SU-DHL-6 (cell line): ENCODE data around the gene ATMIN.

Source experiments
- EZH2phosphoT487 ChIP-seq: fragments of 200-600 bp; sonication (generic), shearing (Covaris generic); conservative IDR thresholded peaks from 2 replicates; pipeline ENCODE4 v1.6.1; 2018; ENCODE audit warnings: mild to moderate bottlenecking, antibody characterized with exemption, low read length, moderate library complexity, mixed read lengths
- TF ChIP-seq, protein P1 (sequence below): fragments of 200-600 bp; sonication (generic); IDR thresholded peaks from one replicate; pipeline ENCODE4 v1.5.1; 2017; ENCODE audit warnings: antibody characterized with exemption, mild to moderate bottlenecking, low read length, moderate library complexity; ENCODE audit not compliant: insufficient read depth, poor library complexity, severe bottlenecking

DNA sequence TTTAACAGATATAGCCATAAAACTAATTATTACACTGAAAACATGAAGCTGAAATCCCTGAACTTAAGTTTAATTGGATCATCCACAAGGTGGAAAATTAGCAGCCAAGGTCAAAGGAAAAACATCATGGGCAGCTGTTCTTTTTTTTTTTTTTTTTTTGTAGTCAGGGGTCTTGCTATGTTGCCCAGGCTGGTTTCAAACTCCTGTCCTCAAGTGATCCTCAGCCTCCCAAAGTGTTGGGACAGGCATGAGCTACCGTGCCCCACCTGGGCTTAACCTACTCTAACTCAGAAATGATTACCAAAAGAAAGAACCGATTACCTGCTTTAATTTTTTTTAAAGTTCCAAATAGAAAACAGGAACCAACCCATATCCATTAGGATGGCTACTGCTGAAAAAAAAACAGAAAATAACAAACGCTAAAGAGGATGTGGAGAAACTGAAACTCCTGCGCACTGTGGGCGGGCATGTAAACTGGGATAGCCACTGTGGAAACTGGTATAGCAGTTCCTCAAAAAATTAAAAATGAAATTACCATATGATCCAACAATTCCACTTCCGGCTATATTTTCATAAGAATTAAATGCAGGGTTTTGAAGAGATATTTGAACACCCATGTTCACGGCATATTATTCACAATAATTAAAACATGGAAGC, 37.5 kb upstream of the ATMIN start:
- TF ChIP-seq, protein P1, sequence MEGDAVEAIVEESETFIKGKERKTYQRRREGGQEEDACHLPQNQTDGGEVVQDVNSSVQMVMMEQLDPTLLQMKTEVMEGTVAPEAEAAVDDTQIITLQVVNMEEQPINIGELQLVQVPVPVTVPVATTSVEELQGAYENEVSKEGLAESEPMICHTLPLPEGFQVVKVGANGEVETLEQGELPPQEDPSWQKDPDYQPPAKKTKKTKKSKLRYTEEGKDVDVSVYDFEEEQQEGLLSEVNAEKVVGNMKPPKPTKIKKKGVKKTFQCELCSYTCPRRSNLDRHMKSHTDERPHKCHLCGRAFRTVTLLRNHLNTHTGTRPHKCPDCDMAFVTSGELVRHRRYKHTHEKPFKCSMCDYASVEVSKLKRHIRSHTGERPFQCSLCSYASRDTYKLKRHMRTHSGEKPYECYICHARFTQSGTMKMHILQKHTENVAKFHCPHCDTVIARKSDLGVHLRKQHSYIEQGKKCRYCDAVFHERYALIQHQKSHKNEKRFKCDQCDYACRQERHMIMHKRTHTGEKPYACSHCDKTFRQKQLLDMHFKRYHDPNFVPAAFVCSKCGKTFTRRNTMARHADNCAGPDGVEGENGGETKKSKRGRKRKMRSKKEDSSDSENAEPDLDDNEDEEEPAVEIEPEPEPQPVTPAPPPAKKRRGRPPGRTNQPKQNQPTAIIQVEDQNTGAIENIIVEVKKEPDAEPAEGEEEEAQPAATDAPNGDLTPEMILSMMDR = no peak
- TF ChIP-seq EZH2phosphoT487 = no peak
